K562 (cell line): ENCODE results near the gene GJC2. TPM values are rescaled to one million over a fixed set of nuclear protein-coding genes. Genes with fewer than 3 reads are reported as not detected.

ENCODE experiments used
- ARID1B ChIP-seq: fragments of 450-650 bp; IDR thresholded peaks from 2 replicates; pipeline ENCODE4 v1.6.1; 2016; ENCODE audit warnings: antibody characterized with exemption, mild to moderate bottlenecking, inconsistent platforms
- DLX4 ChIP-seq: fragments of 250-450 bp; sonication (Bioruptor Pico); IDR thresholded peaks from 2 replicates; pipeline ENCODE4 v1.6.1; 2021; ENCODE audit warnings: mild to moderate bottlenecking
- E2F8 ChIP-seq: fragments of 450-650 bp; IDR thresholded peaks from 2 replicates; pipeline ENCODE4 v1.7.1; 2018; ENCODE audit warnings: mild to moderate bottlenecking, low read depth; ENCODE audit not compliant: partially characterized antibody
- FOXP1 ChIP-seq: sonication (generic); formaldehyde crosslinking; IDR thresholded peaks from 2 replicates; pipeline ENCODE4 v1.8.0; 2022; ENCODE audit warnings: mild to moderate bottlenecking, missing genetic modification reagents
- GMEB1 ChIP-seq: fragments of 250-450 bp; sonication (Bioruptor Pico); IDR thresholded peaks from 2 replicates; pipeline ENCODE4 v1.4.0; 2020; ENCODE audit warnings: mild to moderate bottlenecking
- GTF2E2 ChIP-seq: fragments of 200-800 bp; sonication (Bioruptor generic); IDR thresholded peaks from 2 replicates; pipeline ENCODE4 v1.6.1; 2016; ENCODE audit warnings: missing genetic modification characterization, missing compliant biosample characterization
- HES1 ChIP-seq: fragments of 450-650 bp; IDR thresholded peaks from 2 replicates; pipeline ENCODE4 v1.6.1; 2016; ENCODE audit warnings: low read depth, mild to moderate bottlenecking, moderate library complexity
- HNRNPUL1 ChIP-seq: fragments of 200-400 bp; formaldehyde crosslinking; IDR thresholded peaks from 2 replicates; pipeline ENCODE4 v1.6.1; 2017; ENCODE audit warnings: low read length
- MLLT1 ChIP-seq, 2 experiments: fragments of 450-650 bp; IDR thresholded peaks; 2 replicates each; pipeline ENCODE4 v1.6.1; 2016
- MTA2 ChIP-seq: fragments of 450-650 bp; IDR thresholded peaks from 2 replicates; pipeline ENCODE4 v1.6.1; 2016; ENCODE audit warnings: low read depth
- NCOR1 ChIP-seq: fragments of 450-650 bp; IDR thresholded peaks from 2 replicates; pipeline ENCODE4 v1.6.1; 2016; ENCODE audit warnings: mild to moderate bottlenecking, moderate library complexity
- RCOR1 ChIP-seq, 2 experiments: IDR thresholded peaks; 2 replicates each; pipeline ENCODE4 v1.6.1; 2012; ENCODE audit warnings: low read depth in 2 of 2, low read length in 2 of 2, borderline replicate concordance in 1 of 2, improper control_type of control experiment in 1 of 2
- SAFB ChIP-seq: fragments of 200-400 bp; formaldehyde crosslinking; IDR thresholded peaks from 2 replicates; pipeline ENCODE4 v1.6.1; 2017; ENCODE audit warnings: low read depth, low read length, borderline replicate concordance
- SMAD4 ChIP-seq: fragments of 250-450 bp; sonication (Bioruptor Pico); conservative IDR thresholded peaks from 2 replicates; pipeline ENCODE4 v1.8.0; 2021; ENCODE audit warnings: inconsistent platforms, mild to moderate bottlenecking, moderate library complexity
- TEAD2 ChIP-seq: fragments of 450-650 bp; IDR thresholded peaks from 2 replicates; pipeline ENCODE4 v1.6.1; 2016; ENCODE audit warnings: missing genetic modification characterization, control low read depth, missing compliant biosample characterization
- TRIM28 ChIP-seq: fragments of 450-650 bp; IDR thresholded peaks from 2 replicates; pipeline ENCODE4 v1.6.1; 2017
- ZC3H4 ChIP-seq: sonication (generic); formaldehyde crosslinking; IDR thresholded peaks from 2 replicates; pipeline ENCODE4 v1.9.0; 2021; ENCODE audit warnings: missing genetic modification reagents, borderline replicate concordance
- ZC3H8 ChIP-seq: fragments of 450-650 bp; IDR thresholded peaks from 2 replicates; pipeline ENCODE4 v1.6.1; 2017
- ZEB2 ChIP-seq: fragments of 450-650 bp; IDR thresholded peaks from 2 replicates; pipeline ENCODE4 v1.6.1; 2016
- ZNF512 ChIP-seq: IDR thresholded peaks from 2 replicates; pipeline ENCODE4 v1.6.1; 2016; ENCODE audit warnings: missing genetic modification characterization, missing compliant biosample characterization
- ZNF57 ChIP-seq: fragments of 450-650 bp; formaldehyde crosslinking; IDR thresholded peaks from 2 replicates; pipeline ENCODE4 v1.4.0; 2020; ENCODE audit warnings: mild to moderate bottlenecking, moderate library complexity
- ZSCAN32 ChIP-seq: fragments of 450-650 bp; formaldehyde crosslinking; IDR thresholded peaks from 2 replicates; pipeline ENCODE4 v1.4.0; 2020; ENCODE audit warnings: mild to moderate bottlenecking, moderate library complexity
- polyA plus RNA-seq, 8 experiments: library from polyadenylated mRNA; depleted of rRNA in 4 of 8; stranded (reverse) in 5 of 8; unstranded in 3 of 8; fragments of >200 nt; fragmentation: Nextera tagmentation in 2 of 8; fragmentation: Illumina TruSeq in 1 of 8; extraction: Ambion mirVana in 2 of 8; extraction: Trizol in 1 of 8; gene quantifications; 2 replicates each; pipeline versions ENCODE4 v1.2.1 to v1.2.3, GENCODE V29; 2011 to 2014; ENCODE audit warnings: inconsistent platforms in 1 of 8, missing spikeins in 1 of 8
- total RNA-seq, 7 experiments: library from RNA; depleted of rRNA in 6 of 7; stranded (reverse); fragments of >200 nt in 6 of 7; fragmentation: Illumina TruSeq in 2 of 7; extraction: Trizol in 2 of 7; gene quantifications; 2 replicates each; pipeline versions ENCODE4 v1.2.1 to v1.2.3, GENCODE V29; 2011 to 2021; ENCODE audit warnings: low replicate concordance in 1 of 7

The GJC2 gene
- total and polyA plus RNA-seq, 9 of the 15 experiments (the other 6 are each of a cell fraction or from before 2014, with no cell fraction given) = 0.03 to 0.62 (median 0.11) TPM; not detected in 2

- TF ChIP-seq ZSCAN32 = no peak
- TF ChIP-seq TEAD2 = no peak
- TF ChIP-seq ZEB2 = peak; percentile 94
- TF ChIP-seq GMEB1 (CRISPR knock-in tag) = no peak
- no peak for TF ChIP-seq SAFB
- TF ChIP-seq HES1 = no peak
- no peak for TF ChIP-seq RCOR1 (IDR thresholded peaks at IDR 0.05; ENCODE audit: borderline replicate concordance in 1 of 2, low read depth in 2 of 2, low read length in 2 of 2)
- TF ChIP-seq MLLT1 (IDR thresholded peaks at IDR 0.05) = peak; percentile 69 to 83; a peak in 2 of 4 replicates
- TF ChIP-seq E2F8 = no peak
- no peak for TF ChIP-seq ZC3H4 (CRISPR knock-in tag)
- TF ChIP-seq ZNF57 (CRISPR knock-in tag) = no peak
- TF ChIP-seq NCOR1 = no peak
- TF ChIP-seq SMAD4 (CRISPR knock-in tag) = no peak
- TF ChIP-seq ZNF512 (tag) = no peak
- TF ChIP-seq MTA2 = peak; percentile 26; the same call in 1 of the 2 replicates
- no peak for TF ChIP-seq ZC3H8
- TF ChIP-seq HNRNPUL1 = no peak
- TF ChIP-seq TRIM28 = peak; percentile 100
- no peak for TF ChIP-seq FOXP1 (CRISPR knock-in tag)
- TF ChIP-seq ARID1B = no peak
- TF ChIP-seq GTF2E2 = no peak
- no peak for TF ChIP-seq DLX4 (CRISPR knock-in tag)
Measured at GRCh38 chr1:228198977-228199590, 49.4 kb downstream of the GJC2 start (continued).
